ENCODE data around the gene RPS10. TPM values are rescaled to one million over a fixed set of nuclear protein-coding genes. Genes with fewer than 3 reads are reported as not detected.

The RPS10 gene
- total RNA-seq, 1 donor from 2014 or later: 1,703 TPM

GRCh38 chr6:34447386-34447785 lies 21.5 kb upstream of the RPS10 start:
- Histone ChIP-seq H3K9me3 (no peaks in the 10 kb centered on the region), H3K4me3 (no peak overlapping the region), H3K36me3 (no peaks in the 10 kb centered on the region), H3K27me3 (no peaks in the 10 kb centered on the region), H3K27ac (no peak overlapping the region), H3K4me1 (no peaks in the 10 kb centered on the region)
- DNase-seq (ENCODE audit: low spot score in 2 of 2): no peak
- intact Hi-C loops (cut with DNase I): no loop called here
- TF ChIP-seq CTCF (IDR thresholded peaks at IDR 0.05): no peak

GRCh38 chr6:34445313-34445860 lies 19.5 kb upstream of the RPS10 start:
- DNase-seq (ENCODE audit: low spot score in 2 of 2): no peak

DNA sequence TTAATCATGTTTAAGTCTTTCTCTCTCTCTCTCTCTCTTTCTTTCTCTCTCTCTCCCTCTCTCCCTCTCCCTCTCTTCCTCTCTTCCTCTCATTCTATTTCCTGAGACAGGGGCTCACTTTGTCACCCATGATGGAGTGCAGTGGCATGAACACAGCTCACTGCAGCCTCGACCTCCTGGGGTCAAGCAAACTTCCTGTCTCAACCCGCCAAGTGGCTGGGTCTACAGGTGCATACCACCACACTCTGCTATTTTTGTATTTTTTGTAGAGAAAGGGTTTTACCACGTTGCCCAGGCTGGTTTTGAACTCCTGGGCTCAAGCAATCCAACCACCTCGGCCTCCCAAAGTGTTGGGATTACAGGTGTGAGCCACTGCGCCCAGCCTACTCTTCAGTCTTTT lies 15.7 kb upstream of the RPS10 start:
- no peaks in the 10 kb centered on the region for H3K27me3 ChIP-seq
- intact Hi-C loops (cut with DNase I): no loop called here
- no peaks in the 10 kb centered on the region for H3K9me3 ChIP-seq
- H3K36me3 ChIP-seq: no peaks in the 10 kb centered on the region
- H3K4me1 ChIP-seq: no peaks in the 10 kb centered on the region
- no peak for TF ChIP-seq CTCF (IDR thresholded peaks at IDR 0.05)
- no peak overlapping the region for H3K27ac ChIP-seq
- DNase-seq (ENCODE audit: low spot score in 2 of 2): no peak
- no peak overlapping the region for H3K4me3 ChIP-seq

More at GRCh38 chr6:34445313-34445860, 19.5 kb upstream of the RPS10 start:
- Histone ChIP-seq H3K9me3 (no peaks in the 10 kb centered on the region), H3K27me3 (no peaks in the 10 kb centered on the region), H3K36me3 (no peaks in the 10 kb centered on the region), H3K4me3 (no peak overlapping the region), H3K27ac (no peak overlapping the region), H3K4me1 (no peaks in the 10 kb centered on the region)
- TF ChIP-seq CTCF (IDR thresholded peaks at IDR 0.05): no peak
- intact Hi-C loops (cut with DNase I): no loop called here

DNA sequence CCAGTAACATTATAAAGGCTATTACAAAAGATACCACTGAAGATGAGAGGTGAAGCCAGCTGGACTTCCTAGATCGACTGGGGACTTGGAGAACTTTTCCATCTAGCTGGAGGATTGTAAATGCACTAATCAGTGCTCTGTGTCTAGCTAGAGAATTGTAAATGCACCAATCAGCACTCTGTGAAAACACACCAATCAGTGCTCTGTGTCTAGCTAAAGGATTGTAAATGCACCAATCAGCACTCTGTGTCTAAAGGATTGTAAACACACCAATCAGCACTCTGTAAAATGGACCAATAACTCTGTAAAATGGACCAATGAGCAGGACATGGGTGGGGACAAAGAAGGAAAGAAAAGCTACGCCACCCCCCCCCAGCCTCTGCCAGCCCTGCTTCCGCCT lies 13.6 kb upstream of the RPS10 start:
- Histone ChIP-seq H3K4me1 (no peaks in the 10 kb centered on the region), H3K4me3 (no peak overlapping the region), H3K9me3 (no peaks in the 10 kb centered on the region), H3K36me3 (no peaks in the 10 kb centered on the region), H3K27me3 (no peaks in the 10 kb centered on the region), H3K27ac (no peak overlapping the region)
- no peak for TF ChIP-seq CTCF (IDR thresholded peaks at IDR 0.05)
- intact Hi-C loops (cut with DNase I): no loop called here
- DNase-seq (ENCODE audit: low spot score in 2 of 2): no peak

DNA sequence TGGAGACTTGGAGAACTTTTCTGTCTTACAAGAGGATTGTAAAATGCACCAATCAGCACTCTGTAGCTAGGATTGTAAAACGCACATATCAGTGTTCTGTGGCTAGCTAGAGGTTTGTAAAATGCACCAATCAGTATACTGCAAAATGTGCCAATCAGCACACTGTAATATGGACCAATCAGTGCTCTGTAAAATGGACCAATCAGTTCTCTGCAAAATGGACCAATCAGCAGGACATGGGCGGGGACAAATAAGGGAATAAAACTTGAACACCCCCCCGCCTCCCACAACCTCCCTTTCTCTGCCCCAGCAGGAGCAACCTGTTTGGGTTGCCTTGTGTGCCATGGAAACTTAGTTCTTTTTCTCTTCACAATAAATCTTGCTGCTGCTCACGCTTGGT lies 12.8 kb upstream of the RPS10 start:
- Histone ChIP-seq H3K36me3 (no peaks in the 10 kb centered on the region), H3K4me1 (no peaks in the 10 kb centered on the region), H3K27me3 (no peaks in the 10 kb centered on the region), H3K9me3 (no peaks in the 10 kb centered on the region), H3K4me3 (no peak overlapping the region), H3K27ac (no peak overlapping the region)
- no peak for DNase-seq (ENCODE audit: low spot score in 2 of 2)
- intact Hi-C loops (cut with DNase I): no loop called here
- no peak for TF ChIP-seq CTCF (IDR thresholded peaks at IDR 0.05)

GRCh38 chr6:34437644-34437970 lies 11.7 kb upstream of the RPS10 start:
- no peaks in the 10 kb centered on the region for H3K4me1 ChIP-seq
- no peaks in the 10 kb centered on the region for H3K27me3 ChIP-seq
- H3K4me3 ChIP-seq: no peak overlapping the region
- intact Hi-C loops (cut with DNase I): no loop called here
- TF ChIP-seq CTCF (IDR thresholded peaks at IDR 0.05): no peak
- no peaks in the 10 kb centered on the region for H3K9me3 ChIP-seq
- no peak overlapping the region for H3K27ac ChIP-seq
- H3K36me3 ChIP-seq: no peaks in the 10 kb centered on the region
- no peak for DNase-seq (ENCODE audit: low spot score in 2 of 2)
